Body of pancreas (tissue), 4 donors: Measurements from ENCODE around the gene AKAP13.
"Not testable (repeated sequence)": the region's sequence is repeated elsewhere in the genome, so short reads cannot be mapped to it uniquely, and the experiment has no call there.

Source experiments
- CTCF ChIP-seq, 7 experiments: fragments of 450-650 bp in 4 of 7; fragments of 200-600 bp in 3 of 7; sonication (generic) in 3 of 7; IDR thresholded peaks; one replicate each; pipeline ENCODE4 v1.5.1; 2016 to 2019; ENCODE audit warnings: antibody characterized with exemption in 7 of 7
- POLR2A ChIP-seq, 3 donors: fragments of 450-650 bp; IDR thresholded peaks; one replicate each; pipeline ENCODE4 v1.6.1; 2016; ENCODE audit warnings: antibody characterized with exemption in 3 of 3, mild to moderate bottlenecking in 2 of 3

- TF ChIP-seq CTCF, POLR2A (IDR thresholded peaks at IDR 0.05): not testable (repeated sequence)
Measured at GRCh38 chr15:85483955-85484354, 103.6 kb downstream of the AKAP13 start.
